Measurements from ENCODE around the gene ACER3.

Gene ACER3

DNA sequence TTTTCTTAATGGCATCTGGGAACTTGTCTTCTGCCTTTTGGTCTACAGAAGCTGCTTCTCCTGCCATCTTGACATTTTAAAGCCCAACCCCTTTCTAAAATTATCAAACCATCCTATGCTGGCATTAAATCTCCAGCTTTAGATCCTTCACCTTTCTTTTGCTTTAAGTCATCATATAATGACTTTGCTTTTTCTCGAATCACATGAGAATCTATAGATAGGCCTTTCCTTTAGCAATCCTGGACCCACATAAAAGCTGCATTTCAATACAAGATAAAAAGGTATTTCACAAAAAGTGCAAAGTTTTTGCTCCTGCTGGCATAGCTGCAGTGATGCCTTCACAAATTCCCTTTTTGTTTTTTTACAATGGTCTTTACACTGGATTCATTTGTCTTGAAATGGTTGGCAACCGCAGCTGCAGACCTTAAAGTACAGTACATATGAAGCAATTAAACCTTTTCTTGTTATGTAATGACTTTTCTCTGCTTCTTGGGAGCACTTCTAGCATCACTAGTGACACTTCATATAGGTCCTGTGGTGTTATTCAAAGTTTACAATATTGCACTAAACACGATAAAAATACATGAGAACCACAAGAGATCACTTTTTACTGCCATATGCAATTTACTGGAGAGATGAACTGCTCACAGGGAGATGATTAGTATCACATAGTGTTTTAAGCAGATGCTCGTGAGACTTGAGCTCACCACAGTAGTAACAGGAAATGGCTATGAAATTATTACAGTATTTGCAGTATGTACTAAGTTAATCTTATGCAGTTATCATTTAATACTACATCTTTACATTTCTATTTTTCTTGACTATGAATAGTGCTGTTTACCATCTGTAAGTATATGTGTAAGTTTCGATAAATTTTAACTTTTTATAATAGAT, 41.6 kb downstream of the ACER3 start:
- H3K9ac ChIP-seq = no peak overlapping the region
- no peak overlapping the region for H3K27ac ChIP-seq
- TF ChIP-seq, protein P1, sequence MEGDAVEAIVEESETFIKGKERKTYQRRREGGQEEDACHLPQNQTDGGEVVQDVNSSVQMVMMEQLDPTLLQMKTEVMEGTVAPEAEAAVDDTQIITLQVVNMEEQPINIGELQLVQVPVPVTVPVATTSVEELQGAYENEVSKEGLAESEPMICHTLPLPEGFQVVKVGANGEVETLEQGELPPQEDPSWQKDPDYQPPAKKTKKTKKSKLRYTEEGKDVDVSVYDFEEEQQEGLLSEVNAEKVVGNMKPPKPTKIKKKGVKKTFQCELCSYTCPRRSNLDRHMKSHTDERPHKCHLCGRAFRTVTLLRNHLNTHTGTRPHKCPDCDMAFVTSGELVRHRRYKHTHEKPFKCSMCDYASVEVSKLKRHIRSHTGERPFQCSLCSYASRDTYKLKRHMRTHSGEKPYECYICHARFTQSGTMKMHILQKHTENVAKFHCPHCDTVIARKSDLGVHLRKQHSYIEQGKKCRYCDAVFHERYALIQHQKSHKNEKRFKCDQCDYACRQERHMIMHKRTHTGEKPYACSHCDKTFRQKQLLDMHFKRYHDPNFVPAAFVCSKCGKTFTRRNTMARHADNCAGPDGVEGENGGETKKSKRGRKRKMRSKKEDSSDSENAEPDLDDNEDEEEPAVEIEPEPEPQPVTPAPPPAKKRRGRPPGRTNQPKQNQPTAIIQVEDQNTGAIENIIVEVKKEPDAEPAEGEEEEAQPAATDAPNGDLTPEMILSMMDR (IDR thresholded peaks at IDR 0.05) = no peak
- no peaks in the 10 kb centered on the region for H3K9me3 ChIP-seq (ENCODE audit: control insufficient read depth, low read length)
- no peaks in the 10 kb centered on the region for H3K36me3 ChIP-seq (ENCODE audit: control insufficient read depth, insufficient read depth, low read length)
- no peak overlapping the region for H3K4me2 ChIP-seq (ENCODE audit: low read length)
- H2AFZ ChIP-seq = no peak overlapping the region
- no peaks in the 10 kb centered on the region for H3K4me1 ChIP-seq
- no peak overlapping the region for H3K4me3 ChIP-seq (ENCODE audit: low read depth, low read length)
- no peaks in the 10 kb centered on the region for H3K27me3 ChIP-seq (ENCODE audit: control insufficient read depth, insufficient read depth, low read length)
- H3K79me2 ChIP-seq = peaks cover 3% of the 10 kb centered on the region

DNA sequence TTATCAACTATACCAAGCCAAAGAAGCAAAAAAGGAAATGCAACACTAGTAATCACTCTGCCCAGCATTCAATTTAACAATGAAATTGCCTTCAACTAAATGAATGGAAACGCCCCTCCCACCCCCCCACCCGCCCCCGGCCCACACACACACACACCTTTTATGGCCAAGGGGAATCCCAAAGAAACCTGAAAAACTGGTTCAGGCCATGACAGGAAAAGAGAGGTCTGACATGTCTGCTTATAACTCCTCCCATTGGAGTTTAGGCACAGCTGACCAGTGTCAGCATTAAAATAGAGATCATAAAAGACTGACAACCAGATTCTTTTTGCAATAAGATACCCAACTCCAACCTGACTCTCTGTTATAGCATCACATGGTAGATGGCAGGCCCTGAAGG, 42.6 kb downstream of the ACER3 start:
- H3K79me2 ChIP-seq = peaks cover 5% of the 10 kb centered on the region
- no peaks in the 10 kb centered on the region for H3K27me3 ChIP-seq (ENCODE audit: control insufficient read depth, insufficient read depth, low read length)
- H3K9me3 ChIP-seq (ENCODE audit: control insufficient read depth, low read length) = no peaks in the 10 kb centered on the region
- no peaks in the 10 kb centered on the region for H3K4me1 ChIP-seq
- H3K4me3 ChIP-seq (ENCODE audit: low read depth, low read length) = no peak overlapping the region
- TF ChIP-seq, protein P1 (IDR thresholded peaks at IDR 0.05) = no peak
- peak overlapping the region; percentile 41 for H3K27ac ChIP-seq
- H3K36me3 ChIP-seq (ENCODE audit: control insufficient read depth, insufficient read depth, low read length) = no peaks in the 10 kb centered on the region
- no peak overlapping the region for H3K4me2 ChIP-seq (ENCODE audit: low read length)
- no peak overlapping the region for H3K9ac ChIP-seq
- no peak overlapping the region for H2AFZ ChIP-seq

DNA sequence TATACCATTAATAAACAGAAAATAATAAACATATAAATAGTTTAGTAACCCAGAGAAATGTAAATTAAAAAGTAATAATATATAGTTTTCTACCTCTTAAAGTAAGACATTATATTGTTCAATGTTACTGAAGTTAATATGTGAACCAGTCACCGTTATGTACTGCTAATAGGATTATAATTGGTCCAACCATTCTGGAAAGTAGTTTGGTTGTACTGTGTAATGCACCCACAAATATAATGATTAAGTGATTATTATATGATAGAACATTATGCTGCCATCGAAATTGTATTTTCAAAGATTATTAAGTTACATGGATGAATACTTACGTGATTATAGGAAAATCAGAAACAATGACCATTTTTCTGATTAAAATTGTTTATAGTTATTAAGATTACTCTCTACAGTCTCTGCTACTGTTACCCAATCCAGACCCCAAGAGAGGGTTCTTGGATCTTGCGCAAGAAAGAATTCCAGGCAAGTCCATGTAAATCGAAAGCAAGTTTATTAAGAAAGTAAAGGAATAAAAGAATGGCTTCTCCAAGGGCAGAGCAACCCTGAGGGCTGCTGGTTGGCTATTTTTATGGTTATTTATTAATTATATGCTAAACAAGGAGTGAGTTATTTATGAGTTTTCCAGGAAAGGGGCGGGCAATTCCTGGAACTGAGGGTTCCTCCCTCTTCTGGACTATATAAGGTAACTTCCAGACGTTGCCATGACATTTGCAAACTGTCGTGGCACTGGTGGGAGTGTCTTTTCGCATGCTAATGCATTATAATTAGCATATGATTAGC, 50.1 kb downstream of the ACER3 start:
- TF ChIP-seq, protein P1 (IDR thresholded peaks at IDR 0.05) = no peak
- no peak overlapping the region for H3K9ac ChIP-seq
- no peaks in the 10 kb centered on the region for H3K4me1 ChIP-seq
- no peak overlapping the region for H2AFZ ChIP-seq
- no peaks in the 10 kb centered on the region for H3K27me3 ChIP-seq (ENCODE audit: control insufficient read depth, insufficient read depth, low read length)
- H3K4me3 ChIP-seq (ENCODE audit: low read depth, low read length) = no peak overlapping the region
- peak overlapping the region; percentile 20 for H3K27ac ChIP-seq
- no peaks in the 10 kb centered on the region for H3K9me3 ChIP-seq (ENCODE audit: control insufficient read depth, low read length)
- H3K36me3 ChIP-seq (ENCODE audit: control insufficient read depth, insufficient read depth, low read length) = no peaks in the 10 kb centered on the region
- H3K4me2 ChIP-seq (ENCODE audit: low read length) = no peak overlapping the region
- H3K79me2 ChIP-seq = peaks cover 2% of the 10 kb centered on the region

DNA sequence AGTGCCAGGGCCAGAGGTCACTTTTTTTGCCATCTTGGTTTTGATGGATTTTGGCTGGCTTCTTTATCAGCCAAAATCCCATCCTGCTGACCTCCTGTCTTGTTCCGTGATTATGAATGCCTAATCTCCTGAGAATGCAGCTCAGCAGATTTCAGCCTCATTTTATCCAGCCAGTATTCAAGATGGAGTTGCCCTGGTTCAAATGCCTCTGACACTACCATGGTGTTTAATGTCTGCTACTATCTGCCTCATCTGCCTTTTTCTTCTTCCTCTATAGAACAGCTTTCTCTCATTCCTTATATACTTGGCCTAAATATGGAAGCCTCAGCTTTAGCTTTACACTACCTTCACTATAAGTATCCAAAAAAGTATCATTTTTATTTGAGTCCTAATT, 50.7 kb downstream of the ACER3 start:
- Histone ChIP-seq H2AFZ (no peak overlapping the region), H3K9ac (no peak overlapping the region), H3K27ac (peak overlapping the region; percentile 47), H3K79me2 (peaks cover 2% of the 10 kb centered on the region), H3K4me1 (no peaks in the 10 kb centered on the region), H3K4me3 (ENCODE audit: low read depth, low read length) (no peak overlapping the region), H3K36me3 (ENCODE audit: control insufficient read depth, insufficient read depth, low read length) (no peaks in the 10 kb centered on the region), H3K9me3 (ENCODE audit: control insufficient read depth, low read length) (no peaks in the 10 kb centered on the region), H3K4me2 (ENCODE audit: low read length) (no peak overlapping the region), H3K27me3 (ENCODE audit: control insufficient read depth, insufficient read depth, low read length) (no peaks in the 10 kb centered on the region)
- TF ChIP-seq, protein P1 (IDR thresholded peaks at IDR 0.05) = no peak
